Vagina (tissue), 2 donors: Measurements from ENCODE around the gene TSPAN32. TPM values are rescaled to one million over a fixed set of nuclear protein-coding genes. Genes with fewer than 3 reads are reported as not detected.

ENCODE experiments used
- DNase-seq, 2 donors: peaks; one replicate each; pipeline ENCODE4 v3.0.0-alpha.2; 2017; ENCODE audit errors: extremely low spot score in 2 of 2
- H3K27ac ChIP-seq: fragments of 200-600 bp; sonication (generic); one replicate; pipeline ENCODE4 v1.5.1; 2019
- H3K27me3 ChIP-seq: fragments of 200-600 bp; sonication (generic); one replicate; pipeline ENCODE4 v1.5.1; 2019
- H3K36me3 ChIP-seq, 2 donors: fragments of 200-600 bp; sonication (generic); one replicate each; pipeline ENCODE4 v1.5.1; 2017 to 2019
- H3K4me1 ChIP-seq: fragments of 200-600 bp; sonication (generic); one replicate; pipeline ENCODE4 v1.5.1; 2019
- H3K4me3 ChIP-seq, 2 donors: fragments of 200-600 bp; sonication (generic); 1 replicate in 1 of 2; 2 replicates in 1 of 2; pipeline ENCODE4 v1.5.1; 2016 to 2019
- H3K9me3 ChIP-seq: fragments of 200-600 bp; sonication (generic); one replicate; pipeline ENCODE4 v1.5.1; 2019
- POLR2A ChIP-seq, 2 donors: fragments of 450-650 bp; IDR thresholded peaks; one replicate each; pipeline ENCODE4 v1.6.1; 2017; ENCODE audit warnings: antibody characterized with exemption in 2 of 2, mild to moderate bottlenecking in 2 of 2, moderate library complexity in 2 of 2
- POLR2AphosphoS5 ChIP-seq, 2 donors: sonication (generic); formaldehyde crosslinking; IDR thresholded peaks; one replicate each; pipeline ENCODE4 v1.9.0; 2017; ENCODE audit warnings: antibody characterized with exemption in 2 of 2, mild to moderate bottlenecking in 2 of 2, low read depth in 1 of 2; ENCODE audit not compliant: insufficient read depth in 1 of 2
- intact Hi-C: fragments of 100-400 bp; cut with DNase I; formaldehyde crosslinking; loops from one replicate; pipeline ENCODE4 v1.15.1; 2023
- total RNA-seq: library from RNA; depleted of rRNA; stranded (reverse); fragments of >200 nt; gene quantifications from one replicate; pipeline ENCODE4 v1.2.3, GENCODE V29; 2016
- TF ChIP-seq, protein P1 (sequence below), 3 experiments: fragments of 450-650 bp in 2 of 3; fragments of 200-600 bp in 1 of 3; sonication (generic) in 1 of 3; IDR thresholded peaks; one replicate each; pipeline ENCODE4 v1.5.1; 2017 to 2019; ENCODE audit warnings: antibody characterized with exemption in 3 of 3, mild to moderate bottlenecking in 2 of 3, moderate library complexity in 2 of 3

Gene TSPAN32
- total RNA-seq, 1 donor from 2014 or later: 3.7 TPM

DNA sequence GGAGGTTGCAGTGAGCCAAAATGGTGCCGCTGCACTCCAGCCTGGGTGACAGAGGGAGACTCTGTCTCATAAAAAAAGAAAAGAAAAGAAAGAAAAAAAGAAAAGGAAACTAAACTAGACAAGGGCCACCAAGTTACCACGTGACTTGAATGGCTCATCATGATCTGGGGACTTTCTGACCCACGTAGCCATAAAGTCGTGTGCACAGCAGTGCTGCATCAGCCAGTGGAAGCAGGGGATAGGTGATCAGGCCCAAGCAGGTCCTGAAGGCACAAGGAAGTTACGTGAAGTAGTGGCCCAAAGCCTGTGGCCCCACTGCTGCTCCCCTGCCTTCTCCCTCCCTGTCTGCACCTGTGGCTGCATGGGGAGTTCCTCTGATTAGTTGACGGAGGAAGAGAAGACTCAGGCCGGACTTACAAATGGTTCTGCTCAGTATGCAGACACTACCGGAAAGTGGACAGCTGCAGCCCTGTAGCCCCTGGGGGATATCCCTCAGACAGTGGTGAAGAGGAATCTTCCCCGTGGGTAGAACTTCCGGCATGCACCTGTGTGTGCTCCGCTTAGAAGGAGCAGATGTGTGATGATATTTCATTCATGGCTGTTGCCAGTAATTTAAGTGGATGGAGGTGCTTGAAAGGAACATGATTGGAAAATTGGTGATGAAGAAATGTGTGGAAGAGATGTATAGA is 57.1 kb downstream of the TSPAN32 start:
- H3K9me3 ChIP-seq: no peaks in the 10 kb centered on the region
- H3K36me3 ChIP-seq: no peaks in the 10 kb centered on the region
- H3K27ac ChIP-seq: no peak overlapping the region
- no peak for DNase-seq
- H3K4me1 ChIP-seq: no peaks in the 10 kb centered on the region
- H3K27me3 ChIP-seq: no peaks in the 10 kb centered on the region
- intact Hi-C loops: no loop called here
- H3K4me3 ChIP-seq: no peak overlapping the region
- no peak for TF ChIP-seq POLR2A (IDR thresholded peaks at IDR 0.05)
- TF ChIP-seq, protein P1, sequence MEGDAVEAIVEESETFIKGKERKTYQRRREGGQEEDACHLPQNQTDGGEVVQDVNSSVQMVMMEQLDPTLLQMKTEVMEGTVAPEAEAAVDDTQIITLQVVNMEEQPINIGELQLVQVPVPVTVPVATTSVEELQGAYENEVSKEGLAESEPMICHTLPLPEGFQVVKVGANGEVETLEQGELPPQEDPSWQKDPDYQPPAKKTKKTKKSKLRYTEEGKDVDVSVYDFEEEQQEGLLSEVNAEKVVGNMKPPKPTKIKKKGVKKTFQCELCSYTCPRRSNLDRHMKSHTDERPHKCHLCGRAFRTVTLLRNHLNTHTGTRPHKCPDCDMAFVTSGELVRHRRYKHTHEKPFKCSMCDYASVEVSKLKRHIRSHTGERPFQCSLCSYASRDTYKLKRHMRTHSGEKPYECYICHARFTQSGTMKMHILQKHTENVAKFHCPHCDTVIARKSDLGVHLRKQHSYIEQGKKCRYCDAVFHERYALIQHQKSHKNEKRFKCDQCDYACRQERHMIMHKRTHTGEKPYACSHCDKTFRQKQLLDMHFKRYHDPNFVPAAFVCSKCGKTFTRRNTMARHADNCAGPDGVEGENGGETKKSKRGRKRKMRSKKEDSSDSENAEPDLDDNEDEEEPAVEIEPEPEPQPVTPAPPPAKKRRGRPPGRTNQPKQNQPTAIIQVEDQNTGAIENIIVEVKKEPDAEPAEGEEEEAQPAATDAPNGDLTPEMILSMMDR (IDR thresholded peaks at IDR 0.05): no peak
- TF ChIP-seq POLR2AphosphoS5 (IDR thresholded peaks at IDR 0.05; ENCODE audit: insufficient read depth in 1 of 2, low read depth in 1 of 2): no peak

DNA sequence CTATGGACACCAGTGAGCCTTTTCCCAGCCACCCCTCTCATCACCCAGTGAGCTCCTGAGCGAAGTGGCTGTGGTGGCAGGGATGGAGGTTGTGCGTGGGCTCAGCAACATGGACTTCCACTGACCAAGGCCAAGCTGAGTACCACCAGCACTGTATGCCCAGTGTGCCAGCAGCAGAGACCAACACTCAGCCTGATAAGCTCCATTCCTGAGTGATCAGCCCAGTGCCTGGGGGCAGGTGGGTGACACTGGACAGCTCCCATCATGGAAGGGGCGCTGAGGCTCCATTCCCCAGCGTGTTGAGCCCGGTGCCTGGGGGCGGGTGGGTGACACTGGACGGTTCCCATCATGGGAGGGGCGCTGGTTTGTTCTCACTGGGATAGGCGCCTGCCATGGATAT is 57.7 kb downstream of the TSPAN32 start:
- Histone ChIP-seq H3K9me3 (no peaks in the 10 kb centered on the region), H3K4me1 (no peaks in the 10 kb centered on the region), H3K27me3 (no peaks in the 10 kb centered on the region), H3K27ac (no peak overlapping the region), H3K36me3 (no peaks in the 10 kb centered on the region), H3K4me3 (no peak overlapping the region)
- intact Hi-C loops: no loop called here
- TF ChIP-seq POLR2AphosphoS5 (IDR thresholded peaks at IDR 0.05; ENCODE audit: insufficient read depth in 1 of 2, low read depth in 1 of 2) (no peak), POLR2A (IDR thresholded peaks at IDR 0.05) (no peak)
- TF ChIP-seq, protein P1 (IDR thresholded peaks at IDR 0.05): no peak
- DNase-seq: peak in 1 of 2 donors; percentile 91

DNA sequence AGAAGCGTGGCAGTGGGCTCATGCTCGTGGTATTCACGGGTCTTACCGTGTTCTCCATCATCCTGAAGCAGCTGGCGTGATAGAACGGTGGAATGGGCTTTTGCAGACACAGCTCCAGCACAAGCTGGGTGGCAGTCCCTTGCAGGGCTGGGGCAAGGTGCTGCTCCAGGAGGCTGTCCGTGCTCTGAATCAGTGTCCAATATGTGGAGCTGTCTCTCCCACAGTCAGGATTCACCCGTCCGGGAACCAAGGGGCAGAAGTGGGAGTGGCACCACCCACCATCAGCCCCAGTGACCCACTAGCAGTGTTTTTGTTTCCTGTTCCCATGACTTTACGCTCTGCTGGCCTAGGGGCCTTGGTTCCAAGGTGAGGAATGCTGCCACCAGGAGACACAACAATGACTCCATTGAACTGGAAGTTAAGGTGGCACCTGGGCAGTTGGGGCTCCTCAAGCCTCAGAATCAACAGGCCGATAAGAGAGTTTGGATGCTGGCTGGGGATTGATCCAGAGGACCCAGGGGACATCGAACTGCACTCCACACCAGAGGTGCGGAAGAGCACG is 58.3 kb downstream of the TSPAN32 start:
- Histone ChIP-seq H3K27ac (no peak overlapping the region), H3K27me3 (no peaks in the 10 kb centered on the region), H3K36me3 (no peaks in the 10 kb centered on the region), H3K4me3 (no peak overlapping the region), H3K4me1 (no peaks in the 10 kb centered on the region), H3K9me3 (no peaks in the 10 kb centered on the region)
- TF ChIP-seq POLR2AphosphoS5 (IDR thresholded peaks at IDR 0.05; ENCODE audit: insufficient read depth in 1 of 2, low read depth in 1 of 2) (no peak), POLR2A (IDR thresholded peaks at IDR 0.05) (no peak)
- TF ChIP-seq, protein P1 (IDR thresholded peaks at IDR 0.05): no peak
- no peak for DNase-seq
- intact Hi-C loops: no loop called here

DNA sequence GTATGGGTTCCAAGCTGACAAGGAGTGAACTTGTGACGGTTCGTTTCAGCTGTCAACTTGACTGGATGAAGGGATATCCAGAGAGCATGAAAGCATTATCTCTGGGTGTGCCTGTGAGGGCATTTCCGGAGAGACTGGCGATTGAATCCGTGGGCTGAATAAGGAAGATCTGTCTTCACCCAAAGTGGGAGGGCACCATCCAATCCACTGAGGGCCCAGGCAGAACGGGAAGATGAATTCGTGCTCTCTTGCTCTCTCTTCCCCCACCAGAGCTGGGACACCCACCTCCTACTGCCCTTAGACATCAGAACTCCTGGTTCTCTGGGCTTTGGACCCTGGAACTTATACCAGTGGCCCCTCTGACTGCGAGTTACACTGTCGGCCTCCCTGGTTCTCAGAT is 59.8 kb downstream of the TSPAN32 start:
- H3K36me3 ChIP-seq: no peaks in the 10 kb centered on the region
- H3K4me1 ChIP-seq: no peaks in the 10 kb centered on the region
- H3K9me3 ChIP-seq: no peaks in the 10 kb centered on the region
- intact Hi-C loops: no loop called here
- no peak overlapping the region for H3K27ac ChIP-seq
- no peak for DNase-seq
- no peaks in the 10 kb centered on the region for H3K27me3 ChIP-seq
- no peak overlapping the region for H3K4me3 ChIP-seq
- TF ChIP-seq POLR2AphosphoS5 (IDR thresholded peaks at IDR 0.05; ENCODE audit: insufficient read depth in 1 of 2, low read depth in 1 of 2) (no peak), POLR2A (IDR thresholded peaks at IDR 0.05) (no peak)
- TF ChIP-seq, protein P1 (IDR thresholded peaks at IDR 0.05): no peak

DNA sequence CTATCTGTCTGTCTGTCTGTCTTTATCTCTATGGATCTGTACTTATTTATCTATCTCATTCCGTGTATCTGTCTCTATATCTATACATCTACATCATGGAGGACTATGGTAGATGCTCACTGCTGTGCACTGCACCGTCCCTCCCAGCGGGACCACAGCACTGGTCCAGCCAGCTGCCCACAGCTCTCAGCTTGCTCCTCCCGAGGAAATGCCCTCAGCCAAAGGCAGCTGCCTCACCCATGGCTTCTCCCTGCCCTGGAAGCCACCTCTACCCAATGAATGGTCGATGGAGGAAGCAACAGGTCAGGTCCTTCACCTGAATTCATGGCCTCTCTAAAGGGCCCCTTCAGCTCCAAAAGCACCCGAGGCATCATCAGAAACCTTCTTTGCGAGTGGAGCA is 60.6 kb downstream of the TSPAN32 start:
- TF ChIP-seq POLR2A (IDR thresholded peaks at IDR 0.05) (no peak), POLR2AphosphoS5 (IDR thresholded peaks at IDR 0.05; ENCODE audit: insufficient read depth in 1 of 2, low read depth in 1 of 2) (no peak)
- H3K4me3 ChIP-seq: no peak overlapping the region
- intact Hi-C loops: no loop called here
- no peak for DNase-seq
- H3K27me3 ChIP-seq: no peaks in the 10 kb centered on the region
- H3K9me3 ChIP-seq: no peaks in the 10 kb centered on the region
- H3K27ac ChIP-seq: no peak overlapping the region
- H3K4me1 ChIP-seq: peaks cover 4% of the 10 kb centered on the region
- H3K36me3 ChIP-seq: no peaks in the 10 kb centered on the region
